ENCODE measurements around the gene MAMLD1.

- TF ChIP-seq CTCF (IDR thresholded peaks at IDR 0.05) (no peak), POLR2A (IDR thresholded peaks at IDR 0.05) (no peak)
Measured at GRCh38 chrX:150456466-150456865, 93.3 kb downstream of the MAMLD1 start.
